ENCODE measurements around the gene ZNF521. TPM values are rescaled to one million over a fixed set of nuclear protein-coding genes. Genes with fewer than 3 reads are reported as not detected.

The ZNF521 gene
- total RNA-seq, 1 experiment from 2014 or later, result 0.04 TPM

DNA sequence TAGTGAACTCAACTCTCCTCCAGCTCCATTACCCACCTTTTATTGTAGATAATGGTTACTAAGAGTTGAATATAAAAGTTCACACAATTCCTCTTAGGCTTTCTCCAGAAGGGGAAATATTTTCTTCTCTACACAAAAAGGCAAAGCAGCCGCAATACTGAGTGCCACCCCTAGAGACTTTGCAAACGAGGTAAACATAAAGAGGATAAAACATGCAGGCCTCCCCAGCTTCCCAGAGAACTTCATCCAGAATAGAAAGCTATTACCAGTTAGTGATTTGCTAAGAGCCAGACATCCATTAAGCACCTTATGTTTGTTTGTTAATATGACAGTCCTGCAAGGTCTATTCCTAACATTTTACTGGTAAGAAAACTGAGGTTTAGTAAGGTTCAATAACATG is 17.4 kb downstream of the ZNF521 start:
- Histone ChIP-seq H3K36me3 (ENCODE audit: low read depth, low read length) (no peaks in the 10 kb centered on the region), H4K20me1 (ENCODE audit: low read length) (no peaks in the 10 kb centered on the region), H3K9me3 (ENCODE audit: low read length) (no peaks in the 10 kb centered on the region), H3K4me3 (ENCODE audit: low read length) (no peak overlapping the region), H3K9ac (ENCODE audit: low read length) (no peak overlapping the region), H2AFZ (ENCODE audit: low read length) (no peak overlapping the region), H3K27me3 (ENCODE audit: low read length) (peaks cover 91% of the 10 kb centered on the region), H3K9me2 (replicated peaks; ENCODE audit: low read length) (no peaks in the 10 kb centered on the region), H3K4me2 (ENCODE audit: low read length) (no peak overlapping the region), H3K27ac (ENCODE audit: low read length) (no peak overlapping the region), H3K79me2 (ENCODE audit: low read length) (no peaks in the 10 kb centered on the region), H3K4me1 (ENCODE audit: insufficient read depth, low read length) (no peaks in the 10 kb centered on the region), H3F3A (ENCODE audit: low read length, unreplicated experiment) (no peaks in the 10 kb centered on the region)
- no peak for ATAC-seq
- DNase-seq, result no peak
- intact Hi-C loops (cut with micrococcal nuclease), result no loop called here
- CTCF ChIA-PET, result no interaction called here
- TF ChIP-seq, protein P1, sequence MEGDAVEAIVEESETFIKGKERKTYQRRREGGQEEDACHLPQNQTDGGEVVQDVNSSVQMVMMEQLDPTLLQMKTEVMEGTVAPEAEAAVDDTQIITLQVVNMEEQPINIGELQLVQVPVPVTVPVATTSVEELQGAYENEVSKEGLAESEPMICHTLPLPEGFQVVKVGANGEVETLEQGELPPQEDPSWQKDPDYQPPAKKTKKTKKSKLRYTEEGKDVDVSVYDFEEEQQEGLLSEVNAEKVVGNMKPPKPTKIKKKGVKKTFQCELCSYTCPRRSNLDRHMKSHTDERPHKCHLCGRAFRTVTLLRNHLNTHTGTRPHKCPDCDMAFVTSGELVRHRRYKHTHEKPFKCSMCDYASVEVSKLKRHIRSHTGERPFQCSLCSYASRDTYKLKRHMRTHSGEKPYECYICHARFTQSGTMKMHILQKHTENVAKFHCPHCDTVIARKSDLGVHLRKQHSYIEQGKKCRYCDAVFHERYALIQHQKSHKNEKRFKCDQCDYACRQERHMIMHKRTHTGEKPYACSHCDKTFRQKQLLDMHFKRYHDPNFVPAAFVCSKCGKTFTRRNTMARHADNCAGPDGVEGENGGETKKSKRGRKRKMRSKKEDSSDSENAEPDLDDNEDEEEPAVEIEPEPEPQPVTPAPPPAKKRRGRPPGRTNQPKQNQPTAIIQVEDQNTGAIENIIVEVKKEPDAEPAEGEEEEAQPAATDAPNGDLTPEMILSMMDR (conservative IDR thresholded peaks at IDR 0.05; ENCODE audit: low read depth, low read length), result 0 out of 2 replicates have a peak, but pooled peaks have one; percentile 21
- TF ChIP-seq EZH2 (IDR thresholded peaks at IDR 0.05; ENCODE audit: low read length, unreplicated experiment) (no peak), EZH2phosphoT487 (IDR thresholded peaks at IDR 0.05; ENCODE audit: borderline replicate concordance, low read length) (no peak)
- BruUV-seq (replicated peaks), result no TSS peak
- POLR2A ChIA-PET (ENCODE audit: unreplicated experiment), result no interaction called here

DNA sequence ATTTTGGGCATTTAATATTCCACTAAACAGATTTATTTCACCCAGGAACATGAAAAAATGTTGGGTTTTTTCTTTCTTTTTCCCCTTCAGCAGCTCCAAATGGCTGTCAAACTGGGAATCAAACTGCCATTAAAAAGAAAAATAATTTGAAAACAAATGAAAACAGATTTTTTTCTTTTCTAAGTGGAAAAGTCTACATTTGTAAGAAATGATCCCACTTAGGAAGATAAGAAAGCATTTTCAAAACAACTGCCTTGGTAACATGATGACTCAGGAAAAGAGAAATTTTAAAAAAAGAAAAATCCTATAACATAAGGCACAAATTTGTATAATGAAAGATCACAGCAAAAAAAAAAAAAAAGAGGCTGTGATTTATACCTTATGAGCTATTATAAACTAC is 20.0 kb downstream of the ZNF521 start:
- no peak overlapping the region for H3K27ac ChIP-seq (ENCODE audit: low read length)
- ChIA-PET POLR2A (ENCODE audit: unreplicated experiment) (no interaction called here), CTCF (no interaction called here)
- BruUV-seq (replicated peaks), result no TSS peak
- intact Hi-C loops (cut with micrococcal nuclease), result no loop called here
- TF ChIP-seq EZH2phosphoT487 (IDR thresholded peaks at IDR 0.05; ENCODE audit: borderline replicate concordance, low read length), result no peak
- TF ChIP-seq, protein P1 (conservative IDR thresholded peaks at IDR 0.05; ENCODE audit: low read depth, low read length), result no peak
- no peak for TF ChIP-seq EZH2 (IDR thresholded peaks at IDR 0.05; ENCODE audit: low read length, unreplicated experiment)
- DNase-seq (no peak), ATAC-seq (no peak)
- no peaks in the 10 kb centered on the region for H3K9me2 ChIP-seq (replicated peaks; ENCODE audit: low read length)
- H3K27me3 ChIP-seq (ENCODE audit: low read length), result peaks cover 87% of the 10 kb centered on the region
- no peaks in the 10 kb centered on the region for H3K9me3 ChIP-seq (ENCODE audit: low read length)
- H2AFZ ChIP-seq (ENCODE audit: low read length), result no peak overlapping the region
- no peak overlapping the region for H3K9ac ChIP-seq (ENCODE audit: low read length)
- no peak overlapping the region for H3K4me3 ChIP-seq (ENCODE audit: low read length)
- H3K4me1 ChIP-seq (ENCODE audit: insufficient read depth, low read length), result no peaks in the 10 kb centered on the region
- no peaks in the 10 kb centered on the region for H4K20me1 ChIP-seq (ENCODE audit: low read length)
- no peaks in the 10 kb centered on the region for H3K36me3 ChIP-seq (ENCODE audit: low read depth, low read length)
- no peak overlapping the region for H3K4me2 ChIP-seq (ENCODE audit: low read length)
- H3F3A ChIP-seq (ENCODE audit: low read length, unreplicated experiment), result no peaks in the 10 kb centered on the region
- H3K79me2 ChIP-seq (ENCODE audit: low read length), result no peaks in the 10 kb centered on the region

DNA sequence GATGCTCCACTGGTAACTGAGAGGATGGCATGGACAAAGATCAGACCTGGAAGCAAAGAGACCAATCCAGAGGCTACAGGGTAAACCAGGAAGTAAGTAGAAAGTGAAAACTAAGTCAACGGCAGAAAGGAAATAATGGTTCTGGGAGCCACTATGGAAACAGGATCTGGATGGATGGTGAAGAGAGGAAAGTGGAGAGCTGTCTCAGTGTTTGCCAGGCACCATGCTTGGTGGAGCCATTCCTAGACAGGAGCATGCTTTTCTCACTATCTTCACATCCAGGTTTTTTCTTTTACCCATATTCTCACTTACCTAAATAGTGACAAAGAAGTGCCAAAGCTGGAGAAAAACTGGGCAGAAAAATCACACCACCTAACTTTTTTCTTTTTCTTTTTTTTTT is 22.2 kb downstream of the ZNF521 start:
- H4K20me1 ChIP-seq (ENCODE audit: low read length), result no peaks in the 10 kb centered on the region
- H3K4me3 ChIP-seq (ENCODE audit: low read length), result no peak overlapping the region
- no peak overlapping the region for H2AFZ ChIP-seq (ENCODE audit: low read length)
- TF ChIP-seq EZH2phosphoT487 (IDR thresholded peaks at IDR 0.05; ENCODE audit: borderline replicate concordance, low read length), result no peak
- TF ChIP-seq, protein P1 (conservative IDR thresholded peaks at IDR 0.05; ENCODE audit: low read depth, low read length), result no peak
- H3K4me1 ChIP-seq (ENCODE audit: insufficient read depth, low read length), result no peaks in the 10 kb centered on the region
- no peaks in the 10 kb centered on the region for H3K9me2 ChIP-seq (replicated peaks; ENCODE audit: low read length)
- no peaks in the 10 kb centered on the region for H3K9me3 ChIP-seq (ENCODE audit: low read length)
- DNase-seq (no peak), ATAC-seq (no peak)
- BruUV-seq (replicated peaks), result no TSS peak
- no peak overlapping the region for H3K27ac ChIP-seq (ENCODE audit: low read length)
- ChIA-PET POLR2A (ENCODE audit: unreplicated experiment) (no interaction called here), CTCF (interaction anchor here (0.6 kb wide), 1 partner anchor 41 kb away, joined by 3 read pairs; no protein-coding TSS in a partner anchor)
- no peaks in the 10 kb centered on the region for H3K79me2 ChIP-seq (ENCODE audit: low read length)
- H3K9ac ChIP-seq (ENCODE audit: low read length), result no peak overlapping the region
- no peaks in the 10 kb centered on the region for H3K36me3 ChIP-seq (ENCODE audit: low read depth, low read length)
- no peak overlapping the region for H3K4me2 ChIP-seq (ENCODE audit: low read length)
- peaks cover 87% of the 10 kb centered on the region for H3K27me3 ChIP-seq (ENCODE audit: low read length)
- intact Hi-C loops (cut with micrococcal nuclease), result loop anchor here (10.0 kb wide), 1 partner anchor 245 kb away; no protein-coding TSS in a partner anchor
- H3F3A ChIP-seq (ENCODE audit: low read length, unreplicated experiment), result no peaks in the 10 kb centered on the region
